Mammary epithelial cell (primary cell): ENCODE measurements around the gene STS.

Source experiments
- EZH2 ChIP-seq: IDR thresholded peaks from 2 replicates; pipeline ENCODE4 v1.6.1; 2012; ENCODE audit warnings: low read length, inconsistent platforms, borderline replicate concordance
- TF ChIP-seq, protein P1 (sequence below), 2 donors: IDR thresholded peaks in 1 of 2; conservative IDR thresholded peaks in 1 of 2; 2 replicates each; pipeline ENCODE4 v1.5.1; 2011 to 2012; ENCODE audit warnings: inconsistent platforms in 2 of 2, low read length in 2 of 2, mild to moderate bottlenecking in 2 of 2, control low read depth in 1 of 2, low read depth in 1 of 2; ENCODE audit not compliant: insufficient read depth in 1 of 2; ENCODE audit errors: extremely low read depth in 1 of 2

DNA sequence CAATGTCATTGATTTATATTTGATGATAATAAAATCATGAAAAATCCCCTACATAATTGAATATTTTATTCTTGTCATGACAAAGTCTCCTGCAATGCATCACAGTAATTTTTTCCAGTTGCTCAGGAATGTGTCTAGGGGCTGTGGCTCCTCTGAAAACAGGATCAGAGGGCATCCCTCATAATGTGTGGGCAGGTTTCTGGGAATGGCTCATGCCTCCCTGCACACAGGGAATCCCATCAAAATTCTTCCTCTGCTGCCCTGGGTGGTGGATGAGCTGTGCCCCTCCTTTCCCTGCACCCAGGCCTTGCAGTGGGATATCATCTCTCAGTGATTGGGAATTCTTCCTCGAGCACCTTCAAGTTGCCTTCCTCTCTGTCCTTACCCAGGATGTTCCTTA, 20.9 kb downstream of the STS start:
- TF ChIP-seq, protein P1, sequence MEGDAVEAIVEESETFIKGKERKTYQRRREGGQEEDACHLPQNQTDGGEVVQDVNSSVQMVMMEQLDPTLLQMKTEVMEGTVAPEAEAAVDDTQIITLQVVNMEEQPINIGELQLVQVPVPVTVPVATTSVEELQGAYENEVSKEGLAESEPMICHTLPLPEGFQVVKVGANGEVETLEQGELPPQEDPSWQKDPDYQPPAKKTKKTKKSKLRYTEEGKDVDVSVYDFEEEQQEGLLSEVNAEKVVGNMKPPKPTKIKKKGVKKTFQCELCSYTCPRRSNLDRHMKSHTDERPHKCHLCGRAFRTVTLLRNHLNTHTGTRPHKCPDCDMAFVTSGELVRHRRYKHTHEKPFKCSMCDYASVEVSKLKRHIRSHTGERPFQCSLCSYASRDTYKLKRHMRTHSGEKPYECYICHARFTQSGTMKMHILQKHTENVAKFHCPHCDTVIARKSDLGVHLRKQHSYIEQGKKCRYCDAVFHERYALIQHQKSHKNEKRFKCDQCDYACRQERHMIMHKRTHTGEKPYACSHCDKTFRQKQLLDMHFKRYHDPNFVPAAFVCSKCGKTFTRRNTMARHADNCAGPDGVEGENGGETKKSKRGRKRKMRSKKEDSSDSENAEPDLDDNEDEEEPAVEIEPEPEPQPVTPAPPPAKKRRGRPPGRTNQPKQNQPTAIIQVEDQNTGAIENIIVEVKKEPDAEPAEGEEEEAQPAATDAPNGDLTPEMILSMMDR (conservative IDR thresholded peaks at IDR 0.05 in 1 of 2, IDR thresholded peaks at IDR 0.05 in 1 of 2; ENCODE audit: extremely low read depth in 1 of 2, insufficient read depth in 1 of 2, low read depth in 1 of 2, low read length in 2 of 2) = no peak
- TF ChIP-seq EZH2 = no peak
